Measurements from ENCODE around the gene MOB3A.

- TF ChIP-seq CTCF (IDR thresholded peaks at IDR 0.05) = no peak
- TF ChIP-seq POLR2A (IDR thresholded peaks at IDR 0.05) = no peak
These were observed 74.5 kb downstream of the MOB3A start for GRCh38 chr19:2021453-2022140.

Data from adrenal gland (tissue), 5 donors.